ENCODE data around the gene C8G. TPM values are rescaled to one million over a fixed set of nuclear protein-coding genes. Genes with fewer than 3 reads are reported as not detected.

C8G gene
- total and polyA plus RNA-seq, 2 of the 8 experiments (the other 6 are each of a cell fraction or from before 2014, with no cell fraction given), result 0.62 to 0.80 TPM

- H2BK120ac ChIP-seq (replicated peaks; ENCODE audit: low read depth, low read length), result no peak overlapping the region
- H3K23ac ChIP-seq (ENCODE audit: insufficient read length), result no peak overlapping the region
- H3K79me1 ChIP-seq (ENCODE audit: low read depth, low read length), result no peaks in the 10 kb centered on the region
- WGBS, 2 experiments (ENCODE audit: extremely low coverage in 1 of 2, insufficient coverage in 1 of 2, insufficient read length in 1 of 2, insufficient replicate concordance in 2 of 2, low coverage in 1 of 2, low lambda C conversion rate in 2 of 2, missing lambda C conversion rate in 1 of 2), result 74% methylated on average over 3 of the region's 12 CpGs; no CpG with 5 or more reads in 1 of the 2 experiments
- no peak overlapping the region for H3K4ac ChIP-seq (replicated peaks; ENCODE audit: insufficient read length, low read depth, low read length)
- peaks cover 0 to 5% (median 3%) of the 10 kb centered on the region in 4 experiments; a peak in 3 of 7 replicates for H3K27me3 ChIP-seq (replicated peaks in 1 of 4; ENCODE audit: control insufficient read depth in 3 of 4, extremely low read depth in 1 of 4, insufficient read depth in 3 of 4, low read length in 3 of 4)
- POLR2A ChIA-PET (ENCODE audit: partially characterized antibody), result interaction anchor here (0.8 to 1.4 kb wide), 5 partner anchors 10 to 152 kb away, joined by 3 to 5 read pairs (median 3); no protein-coding TSS in a partner anchor
- no peak overlapping the region for H4K5ac ChIP-seq (ENCODE audit: insufficient read length, low read depth, low read length)
- no peak overlapping the region for H3K56ac ChIP-seq (replicated peaks; ENCODE audit: insufficient read length, low read depth, low read length)
- no peak overlapping the region for H2BK5ac ChIP-seq (ENCODE audit: low read depth, low read length)
- H3K36me3 ChIP-seq (ENCODE audit: control insufficient read depth in 2 of 4, insufficient read depth in 4 of 4, low read length in 3 of 4), result peaks cover 0 to 2% (median 0%) of the 10 kb centered on the region in 4 experiments; a peak in 1 of 8 replicates
- no peak overlapping the region for H3K14ac ChIP-seq (ENCODE audit: insufficient read length)
- no peaks in the 10 kb centered on the region for H3K79me2 ChIP-seq (ENCODE audit: control insufficient read depth in 1 of 2, insufficient read depth in 2 of 2, low read length in 2 of 2)
- no peak overlapping the region for H2AK5ac ChIP-seq (ENCODE audit: low read depth, low read length)
- H3K23me2 ChIP-seq (ENCODE audit: low read depth, low read length), result peaks cover 17% of the 10 kb centered on the region
- CTCF ChIA-PET (ENCODE audit: partially characterized antibody), result interaction anchor here (0.6 to 5.6 kb wide), 14 partner anchors 8 to 179 kb away, joined by 3 to 29 read pairs (median 4); partner anchors contain the start of genes ABCA2, FUT7, LCNL1 and PTGDS
- H2BK20ac ChIP-seq (ENCODE audit: low read length), result no peak overlapping the region
- H3K18ac ChIP-seq (ENCODE audit: extremely low read depth, low read length), result no peak overlapping the region
- H4K20me1 ChIP-seq (replicated peaks in 1 of 2; ENCODE audit: control insufficient read depth in 1 of 2, insufficient read depth in 2 of 2, low read length in 2 of 2), result peaks cover 0 to 2% of the 10 kb centered on the region in 2 experiments
- H3K4me2 ChIP-seq (ENCODE audit: insufficient read depth in 1 of 2, low read depth in 2 of 2, low read length in 2 of 2), result peak overlapping the region in 1 of 2 experiments; percentile 77; a peak in 1 of 4 replicates
- no peak overlapping the region for H4K8ac ChIP-seq (ENCODE audit: extremely low read depth, insufficient read depth, low read length)
- H3K4me1 ChIP-seq (replicated peaks in 1 of 4; ENCODE audit: control insufficient read depth in 3 of 4, insufficient read depth in 4 of 4, low read length in 3 of 4), result peaks cover 0 to 20% (median 11%) of the 10 kb centered on the region in 4 experiments; a peak in 6 of 7 replicates
- H3K9ac ChIP-seq (replicated peaks in 1 of 4; ENCODE audit: extremely low read depth in 1 of 4, low read depth in 3 of 4, low read length in 3 of 4), result no peak overlapping the region
- H2BK12ac ChIP-seq (ENCODE audit: low read depth, low read length), result no peak overlapping the region
- no peak for FAIRE-seq
- no peak for DNase-seq (ENCODE audit: low read depth in 1 of 2, low spot score in 2 of 2)
- no peak overlapping the region for H3K27ac ChIP-seq (ENCODE audit: low read depth, low read length)
- H3K9me3 ChIP-seq (ENCODE audit: insufficient read depth in 2 of 2, low read depth in 1 of 2, low read length in 1 of 2), result 0 out of 4 replicates have a peak, but pooled peaks cover 1 to 3% of the 10 kb centered on the region in 2 experiments
- no peak overlapping the region for H2BK15ac ChIP-seq (ENCODE audit: low read length)
- H4K91ac ChIP-seq (replicated peaks; ENCODE audit: insufficient read length, low read length), result no peak overlapping the region
- 0 out of 8 replicates have a peak overlapping the region, but pooled peaks of 1 of the 4 experiments have one; percentile 50 for H3K4me3 ChIP-seq (ENCODE audit: extremely low read depth in 1 of 4, insufficient read depth in 2 of 4, low read depth in 3 of 4, low read length in 4 of 4)
- no peak overlapping the region for H2AFZ ChIP-seq (ENCODE audit: low read length)
- TF ChIP-seq TAF7 (optimal IDR thresholded peaks at IDR 0.05; ENCODE audit: borderline replicate concordance, low read depth, low read length) (no peak), TEAD4 (IDR thresholded peaks at IDR 0.05; ENCODE audit: low read depth, low read length) (no peak), RFX5 (IDR thresholded peaks at IDR 0.05; ENCODE audit: borderline replicate concordance, low read depth, low read length) (no peak), KDM5A (IDR thresholded peaks at IDR 0.05; ENCODE audit: low read length) (no peak), SAP30 (IDR thresholded peaks at IDR 0.05; ENCODE audit: insufficient read depth, insufficient replicate concordance, low read length) (no peak), CTCF (IDR thresholded peaks at IDR 0.05; ENCODE audit: control extremely low read depth in 1 of 3, insufficient read depth in 1 of 3, low read depth in 1 of 3, low read length in 3 of 3) (no peak), EGR1 (IDR thresholded peaks at IDR 0.05; ENCODE audit: borderline replicate concordance, low read depth, low read length) (no peak), EZH2 (IDR thresholded peaks at IDR 0.05; ENCODE audit: low read depth, low read length, severe bottlenecking) (no peak), MAX (IDR thresholded peaks at IDR 0.05) (no peak)
Observed at GRCh38 chr9:136995772-136996311, 50.8 kb downstream of the C8G start.
